Vagina (tissue), 2 donors: ENCODE measurements around the gene INTS7. TPM values are rescaled to one million over a fixed set of nuclear protein-coding genes. Genes with fewer than 3 reads are reported as not detected.
"Not testable (repeated sequence)": the region's sequence is repeated elsewhere in the genome, so short reads cannot be mapped to it uniquely, and the experiment has no call there.

Experiments
- DNase-seq, 2 donors: peaks; one replicate each; pipeline ENCODE4 v3.0.0-alpha.2; 2017; ENCODE audit errors: extremely low spot score in 2 of 2
- H3K27ac ChIP-seq: fragments of 200-600 bp; sonication (generic); one replicate; pipeline ENCODE4 v1.5.1; 2019
- H3K27me3 ChIP-seq: fragments of 200-600 bp; sonication (generic); one replicate; pipeline ENCODE4 v1.5.1; 2019
- H3K36me3 ChIP-seq, 2 donors: fragments of 200-600 bp; sonication (generic); one replicate each; pipeline ENCODE4 v1.5.1; 2017 to 2019
- H3K4me1 ChIP-seq: fragments of 200-600 bp; sonication (generic); one replicate; pipeline ENCODE4 v1.5.1; 2019
- H3K4me3 ChIP-seq, 2 donors: fragments of 200-600 bp; sonication (generic); 1 replicate in 1 of 2; 2 replicates in 1 of 2; pipeline ENCODE4 v1.5.1; 2016 to 2019
- H3K9me3 ChIP-seq: fragments of 200-600 bp; sonication (generic); one replicate; pipeline ENCODE4 v1.5.1; 2019
- CTCF ChIP-seq, 3 experiments: fragments of 450-650 bp in 2 of 3; fragments of 200-600 bp in 1 of 3; sonication (generic) in 1 of 3; IDR thresholded peaks; one replicate each; pipeline ENCODE4 v1.5.1; 2017 to 2019; ENCODE audit warnings: antibody characterized with exemption in 3 of 3, mild to moderate bottlenecking in 2 of 3, moderate library complexity in 2 of 3
- POLR2A ChIP-seq, 2 donors: fragments of 450-650 bp; IDR thresholded peaks; one replicate each; pipeline ENCODE4 v1.6.1; 2017; ENCODE audit warnings: antibody characterized with exemption in 2 of 2, mild to moderate bottlenecking in 2 of 2, moderate library complexity in 2 of 2
- POLR2AphosphoS5 ChIP-seq, 2 donors: sonication (generic); formaldehyde crosslinking; IDR thresholded peaks; one replicate each; pipeline ENCODE4 v1.9.0; 2017; ENCODE audit warnings: antibody characterized with exemption in 2 of 2, mild to moderate bottlenecking in 2 of 2, low read depth in 1 of 2; ENCODE audit not compliant: insufficient read depth in 1 of 2
- intact Hi-C: fragments of 100-400 bp; cut with DNase I; formaldehyde crosslinking; loops from one replicate; pipeline ENCODE4 v1.15.1; 2023
- total RNA-seq: library from RNA; depleted of rRNA; stranded (reverse); fragments of >200 nt; gene quantifications from one replicate; pipeline ENCODE4 v1.2.3, GENCODE V29; 2016

The INTS7 gene
- total RNA-seq, 1 donor from 2014 or later = 10.8 TPM

GRCh38 chr1:211923095-211923494 lies 112.3 kb downstream of the INTS7 start:
- H3K4me3 ChIP-seq = no peak overlapping the region
- intact Hi-C loops = no loop called here
- DNase-seq = no peak
- H3K9me3 ChIP-seq = no peaks in the 10 kb centered on the region
- peaks cover 13% of the 10 kb centered on the region for H3K4me1 ChIP-seq
- no peaks in the 10 kb centered on the region for H3K27me3 ChIP-seq
- no peak for TF ChIP-seq CTCF (IDR thresholded peaks at IDR 0.05)
- no peaks in the 10 kb centered on the region for H3K36me3 ChIP-seq
- H3K27ac ChIP-seq = no peak overlapping the region

GRCh38 chr1:211921579-211922095 lies 113.7 kb downstream of the INTS7 start:
- Histone ChIP-seq H3K27me3 (no peaks in the 10 kb centered on the region), H3K4me3 (no peak overlapping the region), H3K9me3 (no peaks in the 10 kb centered on the region), H3K36me3 (no peaks in the 10 kb centered on the region), H3K27ac (no peak overlapping the region), H3K4me1 (peaks cover 20% of the 10 kb centered on the region)
- intact Hi-C loops = no loop called here
- no peak for DNase-seq
- TF ChIP-seq POLR2AphosphoS5 (IDR thresholded peaks at IDR 0.05; ENCODE audit: insufficient read depth in 1 of 2, low read depth in 1 of 2) (no peak), POLR2A (IDR thresholded peaks at IDR 0.05) (no peak), CTCF (IDR thresholded peaks at IDR 0.05) (no peak)

GRCh38 chr1:211920602-211921226 lies 114.6 kb downstream of the INTS7 start:
- intact Hi-C loops = no loop called here
- Histone ChIP-seq H3K9me3 (no peaks in the 10 kb centered on the region), H3K36me3 (no peaks in the 10 kb centered on the region), H3K4me3 (no peak overlapping the region), H3K27me3 (no peaks in the 10 kb centered on the region), H3K4me1 (peaks cover 20% of the 10 kb centered on the region), H3K27ac (no peak overlapping the region)
- no peak for DNase-seq
- no peak for TF ChIP-seq POLR2A (IDR thresholded peaks at IDR 0.05)

- Histone ChIP-seq H3K4me1 (peaks cover 20% of the 10 kb centered on the region), H3K27ac (no peak overlapping the region), H3K27me3 (no peaks in the 10 kb centered on the region), H3K9me3 (no peaks in the 10 kb centered on the region), H3K4me3 (no peak overlapping the region), H3K36me3 (no peaks in the 10 kb centered on the region)
- TF ChIP-seq POLR2AphosphoS5 (IDR thresholded peaks at IDR 0.05; ENCODE audit: insufficient read depth in 1 of 2, low read depth in 1 of 2) (no peak), CTCF (IDR thresholded peaks at IDR 0.05) (no peak), POLR2A (IDR thresholded peaks at IDR 0.05) (no peak)
- DNase-seq = no peak
- intact Hi-C loops = no loop called here
These were observed 115.2 kb downstream of the INTS7 start for GRCh38 chr1:211920141-211920572.

- Histone ChIP-seq H3K4me3 (no peak overlapping the region), H3K36me3 (no peaks in the 10 kb centered on the region), H3K9me3 (no peaks in the 10 kb centered on the region), H3K4me1 (peaks cover 20% of the 10 kb centered on the region), H3K27me3 (no peaks in the 10 kb centered on the region), H3K27ac (no peak overlapping the region)
- DNase-seq = no peak
- intact Hi-C loops = no loop called here
- TF ChIP-seq POLR2AphosphoS5 (IDR thresholded peaks at IDR 0.05; ENCODE audit: insufficient read depth in 1 of 2, low read depth in 1 of 2) = no peak
- no peak for TF ChIP-seq POLR2A (IDR thresholded peaks at IDR 0.05)
- no peak for TF ChIP-seq CTCF (IDR thresholded peaks at IDR 0.05)
These were observed 116.4 kb downstream of the INTS7 start for GRCh38 chr1:211918843-211919414.

- H3K4me3 ChIP-seq, H3K36me3 ChIP-seq, H3K9me3 ChIP-seq, H3K27me3 ChIP-seq, intact Hi-C loops, DNase-seq, H3K27ac ChIP-seq: not testable (repeated sequence)
- H3K4me1 ChIP-seq = peaks cover 20% of the 10 kb centered on the region
These were observed 118.9 kb downstream of the INTS7 start for GRCh38 chr1:211916458-211916857.
